HAP-1 (cell line): Measurements from ENCODE around the gene RALGAPA1.
"Not testable (repeated sequence)": the region's sequence is repeated elsewhere in the genome, so short reads cannot be mapped to it uniquely, and the experiment has no call there.

Source experiments
- DNase-seq, 2 experiments: peaks; one replicate each; pipeline ENCODE4 v3.0.0-alpha.2; 2016 to 2020; ENCODE audit warnings: low spot score in 2 of 2
- H3K27me3 ChIP-seq: fragments of 250-450 bp; sonication (Bioruptor Pico); 2 replicates; pipeline ENCODE4 v1.5.1; 2020; ENCODE audit warnings: low read depth, mild to moderate bottlenecking, moderate library complexity
- H3K36me3 ChIP-seq: fragments of 250-450 bp; sonication (Bioruptor Pico); replicated peaks from 2 replicates; pipeline ENCODE4 v1.5.1; 2020; ENCODE audit warnings: mild to moderate bottlenecking
- H3K4me1 ChIP-seq: fragments of 250-450 bp; sonication (Bioruptor Pico); 2 replicates; pipeline ENCODE4 v1.5.1; 2020; ENCODE audit warnings: mild to moderate bottlenecking
- H3K4me3 ChIP-seq: fragments of 250-450 bp; sonication (Bioruptor Pico); 2 replicates; pipeline ENCODE4 v1.5.1; 2020; ENCODE audit warnings: mild to moderate bottlenecking, moderate library complexity
- H3K9me3 ChIP-seq: fragments of 250-450 bp; sonication (Bioruptor Pico); 2 replicates; pipeline ENCODE4 v1.5.1; 2020; ENCODE audit warnings: mild to moderate bottlenecking, moderate library complexity
- in situ Hi-C: fragments of 300-500 bp; cut with MboI; formaldehyde crosslinking; loops from 3 replicates; pipeline ENCODE4 v1.14.3; 2020; ENCODE audit warnings: low sequenced_read_pairs, inconsistent platforms, mixed read lengths

RALGAPA1 gene

GRCh38 chr14:35766036-35766699 lies 42.9 kb downstream of the RALGAPA1 start:
- no peaks in the 10 kb centered on the region for H3K27me3 ChIP-seq
- in situ Hi-C loops, result no loop called here
- no peak for DNase-seq
- H3K4me3 ChIP-seq, result no peak overlapping the region
- no peaks in the 10 kb centered on the region for H3K9me3 ChIP-seq
- no peaks in the 10 kb centered on the region for H3K36me3 ChIP-seq
- no peaks in the 10 kb centered on the region for H3K4me1 ChIP-seq

GRCh38 chr14:35761922-35762321 lies 47.2 kb downstream of the RALGAPA1 start:
- no peak overlapping the region for H3K4me3 ChIP-seq
- no peaks in the 10 kb centered on the region for H3K9me3 ChIP-seq
- no peak for DNase-seq
- H3K36me3 ChIP-seq, result no peaks in the 10 kb centered on the region
- no peaks in the 10 kb centered on the region for H3K4me1 ChIP-seq
- in situ Hi-C loops, result no loop called here
- no peaks in the 10 kb centered on the region for H3K27me3 ChIP-seq

- Histone ChIP-seq H3K27me3 (no peaks in the 10 kb centered on the region), H3K4me3 (no peak overlapping the region), H3K9me3 (no peaks in the 10 kb centered on the region), H3K4me1 (no peaks in the 10 kb centered on the region), H3K36me3 (peaks cover 6% of the 10 kb centered on the region; the same call in 1 of the 2 replicates)
- DNase-seq, result peak in 1 of 2 experiments; percentile 10
- in situ Hi-C loops, result no loop called here
Measured at GRCh38 chr14:35760143-35760542, 49.0 kb downstream of the RALGAPA1 start.

GRCh38 chr14:35758523-35759129 lies 50.5 kb downstream of the RALGAPA1 start:
- Histone ChIP-seq H3K36me3 (peaks cover 6% of the 10 kb centered on the region; the same call in 1 of the 2 replicates), H3K9me3 (no peaks in the 10 kb centered on the region), H3K27me3 (no peaks in the 10 kb centered on the region), H3K4me3 (no peak overlapping the region), H3K4me1 (no peaks in the 10 kb centered on the region)
- in situ Hi-C loops, result no loop called here
- no peak for DNase-seq

GRCh38 chr14:35754671-35755070 lies 54.4 kb downstream of the RALGAPA1 start:
- H3K9me3 ChIP-seq, result no peaks in the 10 kb centered on the region
- H3K27me3 ChIP-seq, result no peaks in the 10 kb centered on the region
- H3K4me3 ChIP-seq, result no peak overlapping the region
- no peaks in the 10 kb centered on the region for H3K4me1 ChIP-seq
- in situ Hi-C loops, result no loop called here
- DNase-seq, result no peak
- H3K36me3 ChIP-seq, result peaks cover 6% of the 10 kb centered on the region; the same call in 1 of the 2 replicates

- no peaks in the 10 kb centered on the region for H3K4me1 ChIP-seq
- peaks cover 6% of the 10 kb centered on the region; the same call in 1 of the 2 replicates for H3K36me3 ChIP-seq
- in situ Hi-C loops, result no loop called here
- H3K9me3 ChIP-seq, result no peaks in the 10 kb centered on the region
- no peak overlapping the region for H3K4me3 ChIP-seq
- no peak for DNase-seq
- H3K27me3 ChIP-seq, result no peaks in the 10 kb centered on the region
Measured at GRCh38 chr14:35752380-35752779, 56.7 kb downstream of the RALGAPA1 start.

- H3K4me3 ChIP-seq, result no peak overlapping the region
- DNase-seq, result no peak
- H3K9me3 ChIP-seq, result no peaks in the 10 kb centered on the region
Measured at GRCh38 chr14:35750202-35750904, 58.7 kb downstream of the RALGAPA1 start.

GRCh38 chr14:35747379-35747778 lies 61.7 kb downstream of the RALGAPA1 start:
- peak in 1 of 2 experiments; percentile 10 for DNase-seq
- no peak overlapping the region for H3K4me3 ChIP-seq
- in situ Hi-C loops, result no loop called here
- H3K27me3 ChIP-seq, result no peaks in the 10 kb centered on the region
- no peaks in the 10 kb centered on the region for H3K4me1 ChIP-seq
- H3K9me3 ChIP-seq, result no peaks in the 10 kb centered on the region
- no peaks in the 10 kb centered on the region for H3K36me3 ChIP-seq

More at GRCh38 chr14:35750202-35750904, 58.7 kb downstream of the RALGAPA1 start:
- no peaks in the 10 kb centered on the region for H3K27me3 ChIP-seq
- in situ Hi-C loops, result no loop called here
- no peaks in the 10 kb centered on the region for H3K4me1 ChIP-seq
- no peaks in the 10 kb centered on the region for H3K36me3 ChIP-seq

GRCh38 chr14:35742442-35742841 lies 66.7 kb downstream of the RALGAPA1 start:
- H3K9me3 ChIP-seq, result no peaks in the 10 kb centered on the region
- H3K36me3 ChIP-seq, result no peaks in the 10 kb centered on the region
- in situ Hi-C loops, result no loop called here
- no peak overlapping the region for H3K4me3 ChIP-seq
- no peaks in the 10 kb centered on the region for H3K27me3 ChIP-seq
- peaks cover 6% of the 10 kb centered on the region for H3K4me1 ChIP-seq
- DNase-seq, result no peak

- no peaks in the 10 kb centered on the region for H3K36me3 ChIP-seq
- no peaks in the 10 kb centered on the region for H3K27me3 ChIP-seq
- DNase-seq, result no peak
- no peaks in the 10 kb centered on the region for H3K9me3 ChIP-seq
- peaks cover 6% of the 10 kb centered on the region for H3K4me1 ChIP-seq
- H3K4me3 ChIP-seq, result no peak overlapping the region
- in situ Hi-C loops, result no loop called here
Measured at GRCh38 chr14:35742032-35742371, 67.1 kb downstream of the RALGAPA1 start.

GRCh38 chr14:35741345-35742031 lies 67.6 kb downstream of the RALGAPA1 start:
- Histone ChIP-seq H3K36me3 (no peaks in the 10 kb centered on the region), H3K4me3 (no peak overlapping the region), H3K4me1 (peaks cover 6% of the 10 kb centered on the region), H3K27me3 (no peaks in the 10 kb centered on the region), H3K9me3 (no peaks in the 10 kb centered on the region)
- in situ Hi-C loops, result no loop called here
- DNase-seq, result no peak

- H3K9me3 ChIP-seq, result no peaks in the 10 kb centered on the region
- peaks cover 6% of the 10 kb centered on the region for H3K4me1 ChIP-seq
- no peak for DNase-seq
- H3K27me3 ChIP-seq, result no peaks in the 10 kb centered on the region
- H3K36me3 ChIP-seq, result no peaks in the 10 kb centered on the region
- no peak overlapping the region for H3K4me3 ChIP-seq
- in situ Hi-C loops, result no loop called here
Measured at GRCh38 chr14:35740215-35740614, 68.9 kb downstream of the RALGAPA1 start.

- H3K4me3 ChIP-seq, DNase-seq, H3K36me3 ChIP-seq, in situ Hi-C loops, H3K9me3 ChIP-seq, H3K27me3 ChIP-seq: not testable (repeated sequence)
- peaks cover 13% of the 10 kb centered on the region for H3K4me1 ChIP-seq
Measured at GRCh38 chr14:35735163-35735562, 73.9 kb downstream of the RALGAPA1 start.

- DNase-seq, in situ Hi-C loops, H3K4me3 ChIP-seq, H3K9me3 ChIP-seq, H3K27me3 ChIP-seq, H3K36me3 ChIP-seq, H3K4me1 ChIP-seq: not testable (repeated sequence)
Measured at GRCh38 chr14:35733510-35733909, 75.6 kb downstream of the RALGAPA1 start.
